Right cardiac atrium (tissue), 5 donors: ENCODE results near the gene SEC16A. TPM values are rescaled to one million over a fixed set of nuclear protein-coding genes. Genes with fewer than 3 reads are reported as not detected.

Source experiments
- ATAC-seq, 2 donors: fragments of 200-7000 bp; cut with Tn5 transposase; one replicate each; pipeline versions ENCODE4 v1.8.0 to v1.9.1; 2020; ENCODE audit warnings: moderate library complexity in 2 of 2, mild to moderate bottlenecking in 1 of 2
- DNase-seq, 3 donors: peaks; one replicate each; pipeline ENCODE4 v3.0.0-alpha.2; 2020
- H3K27ac ChIP-seq: one replicate; pipeline ENCODE4 v1.5.1; 2013; ENCODE audit warnings: mild to moderate bottlenecking, low read length, control low read depth, moderate library complexity
- H3K27me3 ChIP-seq: one replicate; pipeline ENCODE4 v1.6.1; 2013; ENCODE audit not compliant: control insufficient read depth, insufficient read depth
- H3K4me1 ChIP-seq: one replicate; pipeline ENCODE4 v1.6.1; 2013; ENCODE audit warnings: low read length; ENCODE audit not compliant: control insufficient read depth, insufficient read depth
- H3K4me3 ChIP-seq: one replicate; pipeline ENCODE4 v1.5.1; 2013; ENCODE audit warnings: low read length, control low read depth
- H3K9me3 ChIP-seq: one replicate; pipeline ENCODE4 v1.6.1; 2013; ENCODE audit warnings: low read length; ENCODE audit not compliant: control insufficient read depth
- WGBS: extraction: QIAGEN DNeasy Blood & Tissue Kit; methylation state at CpG from one replicate; pipeline ENCODE4 v1.1.7; 2013; 5-methylcytosine and 5-hydroxymethylcytosine counted together
- intact Hi-C, 4 donors: fragments of 100-400 bp; cut with DNase I; formaldehyde crosslinking; loops; one replicate each; pipeline versions ENCODE4 v1.11.0 to v1.14.0; 2022 to 2023
- polyA plus RNA-seq: library from polyadenylated mRNA; stranded (reverse); fragments of 200-250 nt; gene quantifications from one replicate; pipeline ENCODE4 v1.2.3, GENCODE V29; 2013
- total RNA-seq, 4 donors: library from RNA; stranded (reverse); fragmentation: NEBNext Ultra II Directional; extraction: Animal tissue kit (Norgen Biotek cat#: 25700); gene quantifications; one replicate each; pipeline ENCODE4 v1.2.1, GENCODE V29; 2021
- donor health status: healthy with polysubstance abuse.
- donor health status: DM: no; HTN: yes; CAD: no.
- donor health status: DM: no; HTN: no; CAD: no.
- donor health status: DM: no; HTN: yes; CAD: no; lungs with severe emphysema.
- donor health status: DM: yes; HTN: yes; CAD: no.

SEC16A gene
- total and polyA plus RNA-seq, 5 donors = 23.1 to 35.3 (median 26.4) TPM

GRCh38 chr9:136401173-136401922, 81.5 kb downstream of the SEC16A start:
- no peak for ATAC-seq
- intact Hi-C loops = loop anchor here in 2 of 4 donors (5.0 kb wide), 1 partner anchor 89 kb away; no protein-coding TSS in a partner anchor

GRCh38 chr9:136400038-136400834, 82.6 kb downstream of the SEC16A start, which contains the start of gene SNAPC4:
Gene SNAPC4 (minus strand): TSS chr9:136400170. CDS start chr9:136398428, 1,742 bp downstream.
- no peak within 1 kb of the TSS for H3K27ac ChIP-seq
- H3K4me1 ChIP-seq = no peaks in the 10 kb centered on the region
- H3K4me3 ChIP-seq = peak within 1 kb of the TSS; percentile 82
- peak; percentile 90 to 92 for ATAC-seq
- WGBS = 5% methylated on average over 71 of the region's 71 CpGs
- peak; percentile 88 to 96 (median 95) for DNase-seq
- intact Hi-C loops = loop anchor here in 2 of 4 donors (5.0 kb wide), 1 partner anchor 88 kb away; no protein-coding TSS in a partner anchor
- H3K27me3 ChIP-seq = no peaks in the 10 kb centered on the region
- H3K9me3 ChIP-seq = no peaks in the 10 kb centered on the region

More at GRCh38 chr9:136401173-136401922, 81.5 kb downstream of the SEC16A start:
- Histone ChIP-seq H3K27ac (no peak overlapping the region), H3K4me3 (no peak overlapping the region), H3K27me3 (no peaks in the 10 kb centered on the region), H3K4me1 (no peaks in the 10 kb centered on the region), H3K9me3 (no peaks in the 10 kb centered on the region)
- no peak for DNase-seq
- WGBS = 88% methylated on average over 18 of the region's 18 CpGs

- Histone ChIP-seq H3K27me3 (no peaks in the 10 kb centered on the region), H3K4me1 (no peaks in the 10 kb centered on the region), H3K4me3 (peak overlapping the region; percentile 82), H3K9me3 (no peaks in the 10 kb centered on the region), H3K27ac (no peak overlapping the region)
- DNase-seq (peak in 1 of 3 donors; percentile 63), ATAC-seq (peak; percentile 1 to 10)
- under 1% methylated on average over 67 of the region's 67 CpGs for WGBS
- intact Hi-C loops = loop anchor here in 2 of 4 donors (5.0 kb wide), 1 partner anchor 87 kb away; no protein-coding TSS in a partner anchor
These were observed 83.4 kb downstream of the SEC16A start for GRCh38 chr9:136399176-136400037.

- 93% methylated on average over 12 of the region's 12 CpGs for WGBS
- no peaks in the 10 kb centered on the region for H3K4me1 ChIP-seq
- no peaks in the 10 kb centered on the region for H3K27me3 ChIP-seq
- intact Hi-C loops = no loop called here
- no peak overlapping the region for H3K4me3 ChIP-seq
- H3K9me3 ChIP-seq = no peaks in the 10 kb centered on the region
- peak in 1 of 3 donors; percentile 27 for DNase-seq
- H3K27ac ChIP-seq = no peak overlapping the region
- no peak for ATAC-seq
These were observed 84.6 kb downstream of the SEC16A start for GRCh38 chr9:136398286-136398685.

DNA sequence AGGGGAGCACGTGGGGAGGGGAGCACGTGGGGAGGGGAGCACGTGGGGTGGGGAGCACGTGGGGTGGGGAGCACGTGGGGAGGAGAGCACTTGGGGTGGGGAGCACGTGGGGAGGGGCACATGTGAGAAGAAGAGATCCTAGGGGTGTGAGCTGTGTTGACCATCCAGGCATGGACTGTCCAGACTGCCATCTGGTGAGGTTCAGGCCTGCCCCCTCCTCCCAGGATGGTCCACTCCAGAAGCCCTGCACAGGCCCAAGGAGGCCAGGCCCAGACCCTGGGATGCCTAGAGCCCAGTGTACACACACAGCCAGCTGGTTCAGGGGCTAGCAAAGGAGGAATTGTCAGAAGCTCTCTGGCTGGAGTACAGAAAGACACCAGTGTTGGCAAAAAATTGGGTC, 85.2 kb downstream of the SEC16A start:
- ATAC-seq = no peak
- no peaks in the 10 kb centered on the region for H3K27me3 ChIP-seq
- peak in 1 of 3 donors; percentile 37 for DNase-seq
- intact Hi-C loops = no loop called here
- no peaks in the 10 kb centered on the region for H3K4me1 ChIP-seq
- no peaks in the 10 kb centered on the region for H3K9me3 ChIP-seq
- no peak overlapping the region for H3K27ac ChIP-seq
- no peak overlapping the region for H3K4me3 ChIP-seq
- 84% methylated on average over 6 of the region's 6 CpGs for WGBS

DNA sequence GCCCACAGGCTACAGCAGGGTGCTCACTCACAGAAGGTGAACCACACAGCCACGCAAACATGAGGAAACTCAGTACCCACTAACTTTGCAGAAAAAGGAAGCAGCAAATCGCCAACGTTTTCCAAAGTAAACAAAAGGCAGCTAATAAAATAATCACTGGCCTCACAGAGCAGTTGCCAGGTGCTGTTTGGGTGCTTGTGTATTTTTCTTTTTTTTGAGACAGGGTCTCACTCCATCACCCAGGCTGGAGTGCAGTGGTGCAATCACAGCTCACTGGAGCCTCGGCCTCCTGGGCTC, 86.7 kb downstream of the SEC16A start:
- Histone ChIP-seq H3K27ac (no peak overlapping the region), H3K4me3 (no peak overlapping the region), H3K4me1 (no peaks in the 10 kb centered on the region), H3K9me3 (no peaks in the 10 kb centered on the region), H3K27me3 (no peaks in the 10 kb centered on the region)
- ATAC-seq (no peak), DNase-seq (no peak)
- WGBS = 82% methylated on average over 4 of the region's 4 CpGs
- intact Hi-C loops = no loop called here

GRCh38 chr9:136395345-136396218, 87.3 kb downstream of the SEC16A start:
- WGBS = 87% methylated on average over 26 of the region's 26 CpGs
- ATAC-seq (no peak), DNase-seq (peak in 2 of 3 donors; percentile 28 to 54)
- no peaks in the 10 kb centered on the region for H3K27me3 ChIP-seq
- H3K4me1 ChIP-seq = no peaks in the 10 kb centered on the region
- no peak overlapping the region for H3K27ac ChIP-seq
- intact Hi-C loops = no loop called here
- no peak overlapping the region for H3K4me3 ChIP-seq
- no peaks in the 10 kb centered on the region for H3K9me3 ChIP-seq

GRCh38 chr9:136395020-136395340, 87.9 kb downstream of the SEC16A start:
- Histone ChIP-seq H3K4me1 (no peaks in the 10 kb centered on the region), H3K27me3 (no peaks in the 10 kb centered on the region), H3K9me3 (no peaks in the 10 kb centered on the region), H3K4me3 (no peak overlapping the region), H3K27ac (no peak overlapping the region)
- WGBS = 92% methylated on average over 13 of the region's 13 CpGs
- intact Hi-C loops = no loop called here
- no peak for ATAC-seq
- peak in 1 of 3 donors; percentile 18 for DNase-seq

DNA sequence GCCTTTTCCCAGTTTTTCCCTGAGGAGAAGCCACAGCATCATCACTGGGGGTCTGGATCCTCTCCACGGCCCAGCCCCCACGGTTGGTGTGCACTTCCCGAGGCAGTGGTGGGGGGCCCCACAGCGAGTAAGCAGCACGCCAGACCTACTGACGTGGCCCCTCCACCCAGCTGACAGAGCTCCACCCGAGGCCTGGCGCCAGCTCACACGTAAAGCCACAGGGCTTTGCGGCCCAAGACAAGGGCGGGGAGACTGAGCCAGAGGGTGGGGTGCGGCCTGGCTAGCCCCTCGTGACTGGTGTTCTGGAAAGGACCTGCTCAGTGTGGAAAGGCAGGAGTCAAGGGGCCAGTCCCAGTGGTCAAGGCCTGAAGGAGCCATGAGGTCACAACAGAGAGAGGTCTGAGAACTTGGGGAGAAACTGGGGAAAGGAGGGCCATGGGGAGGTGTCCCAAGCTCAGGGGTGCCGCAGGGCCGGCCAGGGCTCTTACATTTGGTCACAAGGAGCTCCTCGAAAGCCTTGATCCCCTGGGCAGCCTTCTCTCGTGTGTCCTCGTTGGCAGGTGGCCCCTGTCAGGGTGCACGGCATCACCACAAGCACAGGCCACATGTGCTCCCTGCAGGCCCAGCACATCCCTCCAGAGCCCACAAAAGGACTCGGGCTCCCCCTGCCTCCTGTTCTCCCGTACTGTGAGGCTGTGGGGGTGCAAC, 88.4 kb downstream of the SEC16A start:
- Histone ChIP-seq H3K4me1 (no peaks in the 10 kb centered on the region), H3K9me3 (no peaks in the 10 kb centered on the region), H3K27ac (no peak overlapping the region), H3K4me3 (no peak overlapping the region), H3K27me3 (no peaks in the 10 kb centered on the region)
- intact Hi-C loops = no loop called here
- ATAC-seq = no peak
- peak in 2 of 3 donors; percentile 17 to 36 for DNase-seq
- WGBS = 94% methylated on average over 21 of the region's 21 CpGs
